ENCODE data around the gene ABCC11.

GRCh38 chr16:48132696-48133095, 114.6 kb downstream of the ABCC11 start:
- TF ChIP-seq CTCF (IDR thresholded peaks at IDR 0.05): no peak
- TF ChIP-seq POLR2A (IDR thresholded peaks at IDR 0.05): no peak

Data from Peyer's patch (tissue), 4 donors.